Measurements from ENCODE around the gene SLC43A3. TPM values are rescaled to one million over a fixed set of nuclear protein-coding genes. Genes with fewer than 3 reads are reported as not detected.
"Not testable (repeated sequence)": the region's sequence is repeated elsewhere in the genome, so short reads cannot be mapped to it uniquely, and the experiment has no call there.

Gene SLC43A3
- total RNA-seq, 2 donors from 2014 or later, result 68.9 to 247 TPM

- ATAC-seq, result no peak
- H3K9me3 Mint-ChIP-seq, result no peaks in the 10 kb centered on the region
Observed at GRCh38 chr11:57361926-57362325, 65.0 kb downstream of the SLC43A3 start.

GRCh38 chr11:57361420-57361819 is 65.5 kb downstream of the SLC43A3 start:
- not testable (repeated sequence) for ATAC-seq; H3K36me3 Mint-ChIP-seq; H3K27ac Mint-ChIP-seq; H3K9me3 Mint-ChIP-seq; DNase-seq (ENCODE audit: low spot score in 2 of 2)

More at GRCh38 chr11:57361926-57362325, 65.0 kb downstream of the SLC43A3 start:
- DNase-seq (ENCODE audit: low spot score in 2 of 2), result no peak
- Mint-ChIP-seq H3K36me3 (no peaks in the 10 kb centered on the region), H3K27ac (no peak overlapping the region)

GRCh38 chr11:57360991-57361390 is 65.9 kb downstream of the SLC43A3 start:
- ATAC-seq (no peak), DNase-seq (ENCODE audit: low spot score in 2 of 2) (no peak)
- Mint-ChIP-seq H3K27ac (no peak overlapping the region), H3K9me3 (no peaks in the 10 kb centered on the region), H3K36me3 (no peaks in the 10 kb centered on the region)

GRCh38 chr11:57359896-57360690 is 66.8 kb downstream of the SLC43A3 start:
- Mint-ChIP-seq H3K27ac (no peak overlapping the region), H3K9me3 (no peaks in the 10 kb centered on the region), H3K36me3 (no peaks in the 10 kb centered on the region)
- ATAC-seq (no peak), DNase-seq (ENCODE audit: low spot score in 2 of 2) (no peak)

- Mint-ChIP-seq H3K27ac (no peak overlapping the region), H3K9me3 (no peaks in the 10 kb centered on the region), H3K36me3 (no peaks in the 10 kb centered on the region)
- no peak for DNase-seq (ENCODE audit: low spot score in 2 of 2)
- no peak for ATAC-seq
Observed at GRCh38 chr11:57359396-57359795, 67.5 kb downstream of the SLC43A3 start.

- no peaks in the 10 kb centered on the region for H3K9me3 Mint-ChIP-seq
- H3K27ac Mint-ChIP-seq, result no peak overlapping the region
- ATAC-seq, result no peak
- no peak for DNase-seq (ENCODE audit: low spot score in 2 of 2)
- no peaks in the 10 kb centered on the region for H3K36me3 Mint-ChIP-seq
Observed at GRCh38 chr11:57358991-57359390, 67.9 kb downstream of the SLC43A3 start.

GRCh38 chr11:57358543-57358961 is 68.4 kb downstream of the SLC43A3 start:
- Mint-ChIP-seq H3K27ac (no peak overlapping the region), H3K9me3 (no peaks in the 10 kb centered on the region)
- ATAC-seq, result no peak

GRCh38 chr11:57357856-57358255 is 69.1 kb downstream of the SLC43A3 start:
- H3K27ac Mint-ChIP-seq, result no peak overlapping the region
- no peaks in the 10 kb centered on the region for H3K36me3 Mint-ChIP-seq
- no peak for DNase-seq (ENCODE audit: low spot score in 2 of 2)

More at GRCh38 chr11:57358543-57358961, 68.4 kb downstream of the SLC43A3 start:
- no peaks in the 10 kb centered on the region for H3K36me3 Mint-ChIP-seq
- no peak for DNase-seq (ENCODE audit: low spot score in 2 of 2)

GRCh38 chr11:57357310-57357709 is 69.6 kb downstream of the SLC43A3 start:
- Mint-ChIP-seq H3K9me3 (no peaks in the 10 kb centered on the region), H3K36me3 (no peaks in the 10 kb centered on the region), H3K27ac (no peak overlapping the region)
- DNase-seq (ENCODE audit: low spot score in 2 of 2), result no peak
- ATAC-seq, result no peak

More at GRCh38 chr11:57357856-57358255, 69.1 kb downstream of the SLC43A3 start:
- no peak for ATAC-seq
- no peaks in the 10 kb centered on the region for H3K9me3 Mint-ChIP-seq

Other genes starting within 250 kb of the SLC43A3 start
- gene LRRC55, start 245.2 kb downstream of the SLC43A3 start, total RNA-seq, result not detected
- gene APLNR, start 189.9 kb downstream of the SLC43A3 start, total RNA-seq, result not detected
- 10 to 100 TPM in 1 of 2 donors, 1 to 10 TPM in 1; 5.6 to 17.7 TPM for gene TNKS1BP1, start 102.2 kb downstream of the SLC43A3 start, total RNA-seq
- 100 to 1,000 TPM in 1 of 2 donors, 10 to 100 TPM in 1; 59.9 to 250 TPM for gene SSRP1, start 91.2 kb downstream of the SLC43A3 start, total RNA-seq
- gene P2RX3, start 88.8 kb downstream of the SLC43A3 start, total RNA-seq, result not detected
- not detected for gene PRG3, start 46.0 kb downstream of the SLC43A3 start, total RNA-seq
- gene PRG2, start 36.5 kb downstream of the SLC43A3 start, total RNA-seq, result 1 to 10 TPM in 1 of 2 donors, under 1 TPM in 1; 0.97 to 2.4 TPM
- gene RTN4RL2, start 33.4 kb upstream of the SLC43A3 start, total RNA-seq, result 1 to 10 TPM in 1 of 2 donors, not detected in 1; 1.4 TPM
- gene SLC43A1, start 88.6 kb upstream of the SLC43A3 start, total RNA-seq, result 10 to 100 TPM; 11.4 to 26.0 TPM
- gene TIMM10, start 103.6 kb upstream of the SLC43A3 start, total RNA-seq, result 10 to 100 TPM; 86.8 to 90.1 TPM
- gene SMTNL1, start 110.5 kb upstream of the SLC43A3 start, total RNA-seq, result not detected
- 100 to 1,000 TPM; 122 to 188 TPM for gene UBE2L6, start 140.6 kb upstream of the SLC43A3 start, total RNA-seq
- gene SERPING1, start 170.6 kb upstream of the SLC43A3 start, total RNA-seq, result 1 to 10 TPM in 1 of 2 donors, not detected in 1; 1.6 TPM
- 1 to 10 TPM in 1 of 2 donors, not detected in 1; 1.4 TPM for gene YPEL4, start 222.8 kb upstream of the SLC43A3 start, total RNA-seq
- 10 to 100 TPM; 15.5 to 23.5 TPM for gene CLP1, start 230.6 kb upstream of the SLC43A3 start, total RNA-seq
- 10 to 100 TPM; 49.5 to 59.6 TPM for gene ZDHHC5, start 241.0 kb upstream of the SLC43A3 start, total RNA-seq